GM06990 (cell line): Measurements from ENCODE around the gene KRTAP2-1.

ENCODE experiments used
- DNase-seq: peaks from one replicate; pipeline ENCODE4 v3.0.0-alpha.2; 2011; ENCODE audit not compliant: insufficient read length; ENCODE audit errors: extremely low read depth
- H3K27me3 ChIP-seq: replicated peaks from 2 replicates; pipeline ENCODE4 v1.6.0; 2011; ENCODE audit warnings: low read length; ENCODE audit not compliant: control insufficient read depth, insufficient read depth
- H3K36me3 ChIP-seq: 2 replicates; pipeline ENCODE4 v1.5.1; 2011; ENCODE audit warnings: low read length; ENCODE audit not compliant: control insufficient read depth, insufficient read depth
- H3K4me3 ChIP-seq: replicated peaks from 2 replicates; pipeline ENCODE4 v1.5.1; 2011; ENCODE audit warnings: low read depth, mild to moderate bottlenecking, control low read depth, low read length
- CTCF ChIP-seq: IDR thresholded peaks from 2 replicates; pipeline ENCODE4 v1.5.1; 2011; ENCODE audit warnings: low read length, control low read depth, mild to moderate bottlenecking, inconsistent platforms; ENCODE audit not compliant: insufficient read depth, poor library complexity, severe bottlenecking

Gene KRTAP2-1

DNA sequence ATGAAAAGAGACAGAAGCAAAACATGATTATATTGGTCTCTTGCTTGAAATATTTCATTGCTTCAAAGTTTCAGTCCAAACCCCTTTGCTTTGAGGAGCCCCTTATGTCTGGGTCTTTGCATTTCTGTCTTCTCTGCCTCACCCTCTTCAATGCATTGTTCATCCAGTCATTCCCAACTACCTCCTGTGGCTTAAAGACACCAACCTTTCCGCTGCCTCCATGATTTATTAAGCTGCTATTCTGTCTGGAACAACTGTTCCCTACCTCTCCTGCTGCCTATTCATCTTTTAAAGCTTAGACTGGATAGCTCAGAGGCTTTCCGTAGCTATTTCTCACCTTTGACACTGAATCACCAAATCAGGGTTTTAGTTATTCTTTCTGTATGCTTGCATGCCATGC, 49.8 kb downstream of the KRTAP2-1 start:
- H3K27me3 ChIP-seq: no peaks in the 10 kb centered on the region
- H3K4me3 ChIP-seq: no peak overlapping the region
- no peak for TF ChIP-seq CTCF
- no peak for DNase-seq
- H3K36me3 ChIP-seq: no peaks in the 10 kb centered on the region

- TF ChIP-seq CTCF: no peak
- DNase-seq: no peak
- Histone ChIP-seq H3K4me3 (no peak overlapping the region), H3K27me3 (no peaks in the 10 kb centered on the region), H3K36me3 (no peaks in the 10 kb centered on the region)
These were observed 50.3 kb downstream of the KRTAP2-1 start for GRCh38 chr17:40996829-40997228.
